Ammon's horn (tissue), 1 donor: ENCODE data around the gene GRID2IP.

Experiments
- DNase-seq: peaks from one replicate; pipeline ENCODE4 v3.0.0-alpha.2; 2016; ENCODE audit warnings: low spot score

Gene GRID2IP

DNA sequence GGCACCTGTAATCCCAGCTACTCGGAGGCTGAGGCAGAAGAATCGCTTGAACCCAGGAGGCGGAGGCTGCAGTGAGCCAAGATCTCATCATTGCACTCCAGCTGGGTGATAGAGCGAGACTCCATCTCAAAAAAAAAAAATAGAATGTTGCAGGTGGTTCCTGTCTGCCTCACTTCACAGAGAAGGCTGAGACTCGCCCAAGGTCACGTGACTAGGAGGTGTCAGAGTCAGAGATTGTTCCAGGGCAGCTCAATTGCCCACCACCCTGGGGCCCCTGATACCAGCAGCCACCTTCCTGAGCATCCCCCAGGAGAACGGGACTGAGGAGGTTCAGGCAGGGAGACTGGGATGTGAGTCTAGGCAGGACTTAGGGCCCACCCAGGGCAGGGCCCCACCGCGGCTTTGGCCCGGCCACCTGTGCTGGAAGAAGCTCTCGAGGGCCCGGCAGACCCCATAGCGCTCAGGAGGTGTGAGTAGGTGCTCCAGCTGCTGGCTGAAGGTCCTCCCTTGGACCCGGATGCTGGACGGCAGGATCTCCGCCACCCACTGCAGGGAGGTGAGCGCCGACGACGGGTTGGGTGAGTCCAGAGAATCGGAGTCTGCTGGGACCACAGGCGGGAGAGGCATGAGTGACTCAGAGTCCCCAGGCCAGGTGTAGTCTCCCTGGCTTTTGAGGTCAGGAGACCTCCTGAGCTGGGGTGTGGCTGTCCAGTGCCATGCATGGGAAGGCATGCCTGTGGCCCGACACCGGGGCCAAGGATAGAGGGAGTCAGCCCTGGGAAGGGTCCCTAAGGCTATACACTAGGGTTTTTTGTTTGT, 30.9 kb downstream of the GRID2IP start:
- no peak for DNase-seq

DNA sequence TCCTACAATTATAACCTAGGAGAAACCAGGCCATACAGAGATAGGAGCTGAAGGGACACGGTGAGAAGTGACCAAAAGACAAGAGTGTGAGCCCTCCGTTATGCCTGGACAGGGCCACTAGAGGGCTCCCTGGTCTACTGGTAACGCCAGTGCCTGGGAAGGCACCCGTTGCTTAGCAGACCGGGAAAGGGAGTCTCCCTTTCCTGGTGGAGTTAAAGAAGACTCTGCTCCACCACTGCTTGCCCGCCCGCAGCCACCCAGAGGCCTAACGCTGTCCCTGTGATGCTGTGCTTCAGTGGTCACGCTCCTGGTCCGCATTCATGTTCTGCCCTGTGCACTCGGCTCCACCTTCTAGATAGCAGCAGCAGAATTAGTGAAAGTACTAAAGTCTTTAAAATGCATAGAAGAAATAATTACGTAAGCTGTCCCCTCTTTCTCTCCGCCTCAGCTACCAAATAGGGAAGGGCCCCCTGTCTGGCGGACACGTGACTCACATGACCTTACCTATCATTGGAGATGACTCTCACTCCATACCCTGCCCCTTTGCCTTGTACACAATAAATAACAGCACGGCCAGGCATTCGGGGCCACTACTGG, 34.8 kb downstream of the GRID2IP start:
- DNase-seq, result peak; percentile 93

DNA sequence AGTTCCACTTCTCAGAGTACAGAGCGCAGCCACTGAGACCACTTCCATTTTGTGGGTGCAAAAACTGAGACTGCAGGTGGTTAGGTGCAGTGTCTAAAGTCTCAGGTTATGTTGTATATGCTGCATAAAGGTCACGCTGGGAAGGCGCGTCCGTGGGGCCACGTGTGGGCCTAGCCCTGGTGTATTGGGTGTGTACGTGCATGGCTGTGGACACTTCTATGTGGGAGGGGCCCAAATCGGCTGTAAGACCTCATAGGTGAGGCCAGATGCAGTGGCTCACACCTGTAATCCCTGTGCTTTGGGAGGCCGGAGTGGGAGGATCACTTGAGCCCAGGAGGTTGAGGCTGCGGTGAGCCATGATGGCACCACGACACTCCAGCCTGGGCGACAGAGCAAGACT, 37.7 kb downstream of the GRID2IP start:
- no peak for DNase-seq

DNA sequence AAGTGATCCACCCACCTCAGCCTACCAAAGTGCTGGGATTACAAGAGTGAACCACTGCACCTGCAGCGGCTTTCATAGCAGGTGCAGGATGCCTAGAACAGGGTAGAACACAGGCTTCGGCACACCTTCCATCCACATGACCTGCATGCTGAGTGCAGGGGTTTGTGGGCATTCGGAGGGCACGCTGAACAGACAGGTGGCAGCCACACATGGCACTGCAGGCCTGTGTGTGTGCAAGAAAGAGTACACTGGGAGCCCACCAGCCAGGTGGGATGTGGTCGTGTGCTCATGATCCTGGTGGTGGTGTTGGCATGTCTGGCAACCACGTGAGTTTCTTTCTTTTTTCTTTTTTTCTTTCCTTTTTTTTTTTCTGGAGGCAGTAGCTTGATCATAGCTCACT, 38.4 kb downstream of the GRID2IP start:
- DNase-seq, result no peak

DNA sequence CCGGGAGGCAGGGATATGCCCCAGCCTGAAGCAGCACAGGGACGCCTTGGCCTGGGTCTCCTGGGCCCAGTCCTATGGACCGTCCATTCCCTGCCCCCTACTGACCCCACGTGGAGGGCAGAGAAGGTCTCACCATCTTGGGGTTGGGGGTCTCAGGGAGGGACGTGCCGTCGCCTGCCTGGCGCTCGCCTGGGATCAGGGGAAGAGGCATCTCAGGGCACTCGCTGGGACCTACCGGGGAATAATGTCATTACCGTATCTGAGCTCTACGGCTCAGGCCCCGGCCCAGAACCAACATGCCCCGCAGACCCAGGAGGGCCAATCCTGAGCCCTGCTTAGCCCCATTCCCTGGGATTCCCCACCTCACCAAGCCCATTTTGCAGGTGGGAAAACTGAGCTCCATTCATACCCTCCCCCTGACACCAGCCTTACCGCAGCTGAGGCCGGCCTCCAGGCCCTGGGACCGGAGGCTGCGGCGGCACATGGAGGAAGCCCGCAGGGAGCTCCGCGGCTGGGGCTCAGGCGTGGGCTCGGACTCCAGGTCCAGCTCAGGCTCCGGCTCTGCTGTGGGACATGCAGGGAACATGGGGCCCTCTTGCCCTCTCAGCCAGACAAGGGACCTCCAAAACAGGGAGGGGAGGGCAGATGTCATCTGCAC, 40.7 kb downstream of the GRID2IP start:
- no peak for DNase-seq

DNA sequence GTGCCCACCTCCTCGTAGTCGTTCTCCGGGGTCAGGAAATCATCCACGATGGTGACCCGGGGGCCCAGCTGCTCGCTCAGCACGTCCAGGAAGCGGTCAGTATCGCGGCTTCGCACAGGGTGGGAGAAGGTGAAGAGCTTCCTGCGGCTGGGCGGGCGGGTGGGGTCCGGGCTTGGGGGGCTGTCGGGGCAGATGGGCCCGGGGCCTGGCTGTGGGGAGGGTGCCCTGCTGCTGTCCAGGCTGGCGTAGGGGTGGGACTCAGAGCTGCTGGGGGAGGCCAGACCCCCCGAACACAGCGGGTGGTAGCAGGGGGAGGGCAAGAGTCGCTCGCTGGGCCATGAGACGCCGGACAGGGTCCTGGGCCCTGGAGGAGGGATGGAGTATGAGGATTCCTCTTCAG, 42.3 kb downstream of the GRID2IP start:
- no peak for DNase-seq

DNA sequence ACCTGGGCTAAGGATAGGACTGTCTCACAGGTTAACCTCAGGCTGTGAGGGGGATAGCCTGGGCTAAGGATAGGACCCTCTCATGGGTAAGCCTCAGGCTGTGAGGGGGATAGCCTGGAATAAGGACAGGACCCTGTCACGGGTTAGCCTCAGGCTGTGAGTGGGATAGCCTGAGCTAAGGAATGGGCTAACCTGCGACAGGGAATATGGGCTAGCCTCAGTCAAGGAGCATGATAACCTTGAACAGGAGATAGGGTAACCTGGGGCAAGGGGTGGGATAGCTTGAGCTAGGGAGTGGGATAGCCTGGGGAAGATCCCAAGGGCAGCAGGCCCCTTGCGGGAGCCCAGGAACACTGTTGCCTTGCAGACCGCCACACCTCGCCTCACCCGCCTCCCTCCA, 42.7 kb downstream of the GRID2IP start:
- DNase-seq, result no peak

DNA sequence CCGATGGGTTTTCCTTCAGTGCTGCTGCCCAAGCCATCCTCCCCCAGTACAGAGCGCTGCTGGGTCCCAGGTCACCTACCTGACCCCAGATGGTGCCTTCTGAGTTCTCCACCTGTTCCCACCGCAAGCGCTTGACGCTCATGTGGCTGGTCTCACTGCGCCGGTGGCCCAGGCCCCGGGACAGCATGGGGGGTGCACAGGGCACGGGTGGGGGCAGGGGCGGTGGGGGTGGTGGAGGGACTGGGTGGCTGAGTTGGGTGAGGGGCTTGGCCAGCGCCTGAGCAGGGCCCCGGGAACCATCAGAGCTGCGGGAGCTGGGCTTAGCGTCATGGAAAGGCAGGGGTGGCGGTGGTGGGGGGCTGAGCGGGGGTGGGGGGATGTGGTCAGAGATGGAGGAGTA, 43.4 kb downstream of the GRID2IP start:
- no peak for DNase-seq

DNA sequence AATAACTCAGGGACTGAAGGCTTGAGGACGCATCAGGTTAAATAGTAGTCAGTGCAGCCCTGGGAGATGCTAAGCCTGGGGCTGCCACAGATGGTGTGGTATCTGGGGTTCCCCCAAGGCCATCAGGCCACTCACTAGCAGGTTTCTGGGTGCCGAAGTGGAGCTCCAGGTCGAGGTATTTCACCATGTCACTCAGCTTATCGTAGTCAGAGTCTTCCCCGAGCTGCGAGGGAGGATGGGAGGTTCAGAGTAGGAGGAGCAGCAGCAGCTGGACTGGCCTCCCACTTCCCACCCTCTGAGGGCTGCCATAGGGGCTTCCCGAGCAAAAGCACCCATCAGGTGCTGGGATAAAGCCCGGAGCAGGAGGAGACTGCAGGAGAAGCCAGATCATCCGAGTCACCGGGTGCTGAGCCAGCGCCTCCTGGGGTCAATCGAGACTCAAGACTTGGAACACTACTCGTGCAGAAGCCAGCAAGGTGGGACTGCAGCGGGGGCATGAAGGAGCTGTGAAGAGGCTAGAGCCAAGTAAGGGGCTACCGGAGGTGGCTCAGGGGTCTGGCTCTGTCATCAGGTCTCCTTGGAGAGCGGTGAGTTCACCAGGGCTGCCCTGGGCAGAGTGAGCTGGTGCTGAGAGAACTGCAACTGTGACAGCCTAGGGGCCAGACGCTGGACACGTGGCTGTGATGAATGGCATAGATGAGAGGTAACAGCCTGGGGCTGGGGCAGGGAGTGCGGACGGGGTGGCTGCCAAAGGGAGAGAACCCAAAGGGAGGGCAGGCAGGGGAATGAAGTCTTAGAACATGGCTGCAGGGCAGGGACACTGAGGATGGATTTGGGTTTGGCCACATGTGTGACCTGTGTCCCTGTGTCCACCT, 45.3 kb downstream of the GRID2IP start:
- no peak for DNase-seq

DNA sequence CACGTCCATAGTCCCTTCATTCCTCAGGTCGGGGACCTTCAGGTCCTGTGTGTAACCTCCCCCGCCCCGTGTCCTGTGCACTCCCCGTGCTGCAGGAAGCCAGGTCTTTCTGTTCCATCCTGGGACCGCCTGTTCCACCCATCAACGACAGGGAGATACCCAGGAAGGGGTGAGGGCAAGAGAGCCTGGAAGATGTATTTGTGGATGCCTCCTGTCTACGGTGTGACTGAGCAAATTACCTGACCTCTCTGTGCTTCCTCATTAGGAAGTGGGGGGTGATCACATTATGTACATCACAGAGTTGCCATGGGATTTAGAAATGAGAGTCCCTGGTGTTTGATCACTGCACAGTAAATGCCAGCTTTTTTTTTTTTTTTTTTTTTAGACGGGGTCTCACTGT, 46.3 kb downstream of the GRID2IP start:
- DNase-seq, result no peak

DNA sequence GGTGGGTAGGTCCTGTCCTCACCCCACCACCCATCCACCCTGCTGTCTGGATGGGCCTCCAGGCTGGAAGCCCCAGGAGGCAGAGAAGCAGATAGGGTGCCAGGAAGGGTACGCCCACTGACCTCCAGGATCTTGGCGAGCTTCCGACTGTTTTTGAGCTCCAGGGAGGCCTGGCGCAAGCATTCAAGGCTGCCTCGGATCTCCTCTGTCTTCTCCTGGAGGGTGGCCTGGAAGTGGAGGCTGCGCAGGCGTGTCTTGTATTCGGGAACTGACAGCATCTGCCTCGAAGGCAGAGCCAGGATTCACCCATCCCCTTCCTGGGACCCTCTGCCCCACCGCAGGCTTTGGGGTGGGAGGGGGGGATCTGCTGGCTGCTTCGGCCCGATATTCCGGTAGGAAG, 48.4 kb downstream of the GRID2IP start:
- DNase-seq, result no peak

DNA sequence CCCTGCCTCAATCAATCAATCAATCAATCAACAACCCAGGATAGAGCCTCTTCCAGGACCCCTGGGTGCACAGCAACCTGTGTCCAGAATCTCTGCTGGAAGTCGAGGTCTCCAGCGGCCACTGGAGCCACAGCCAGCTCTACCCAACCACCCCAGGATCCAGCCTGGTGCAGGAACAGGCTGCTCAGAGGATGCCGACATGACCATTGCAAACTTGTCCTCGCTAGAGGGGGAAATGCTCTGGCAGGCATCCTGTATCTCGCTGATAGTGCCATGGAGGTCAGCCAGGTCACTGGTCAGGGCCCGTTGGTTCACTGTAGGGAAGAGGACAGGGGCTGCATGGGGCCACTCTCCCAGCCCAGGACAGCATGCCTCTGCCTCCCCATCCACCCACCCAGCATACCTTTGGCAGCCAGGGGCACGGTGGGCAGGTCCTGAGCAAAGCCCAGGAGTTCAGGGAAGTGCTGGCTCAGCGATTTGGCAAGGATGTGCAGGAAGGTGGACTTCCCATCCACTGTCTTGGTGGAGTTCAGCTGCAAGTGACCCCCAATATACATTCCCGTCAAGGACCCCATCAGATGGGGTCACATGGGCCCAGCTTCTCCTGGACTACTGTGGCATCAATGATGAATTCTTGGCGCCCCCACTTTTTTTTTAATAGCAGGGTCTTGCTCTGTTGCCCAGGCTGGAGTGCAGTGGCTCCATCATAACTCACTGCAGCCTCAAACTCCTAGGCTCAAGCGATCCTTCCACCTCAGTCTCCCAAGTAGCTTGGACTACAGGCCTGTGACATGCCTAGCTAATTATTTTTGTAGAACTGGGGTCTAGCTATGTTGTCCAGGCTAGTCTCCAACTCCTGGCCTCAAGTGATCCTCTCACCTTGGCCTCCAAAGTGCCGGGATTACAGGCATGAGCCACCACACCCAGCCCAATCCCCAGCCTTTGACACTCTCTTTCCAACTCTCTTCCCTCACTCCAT, 49.4 kb downstream of the GRID2IP start:
- DNase-seq, result no peak

DNA sequence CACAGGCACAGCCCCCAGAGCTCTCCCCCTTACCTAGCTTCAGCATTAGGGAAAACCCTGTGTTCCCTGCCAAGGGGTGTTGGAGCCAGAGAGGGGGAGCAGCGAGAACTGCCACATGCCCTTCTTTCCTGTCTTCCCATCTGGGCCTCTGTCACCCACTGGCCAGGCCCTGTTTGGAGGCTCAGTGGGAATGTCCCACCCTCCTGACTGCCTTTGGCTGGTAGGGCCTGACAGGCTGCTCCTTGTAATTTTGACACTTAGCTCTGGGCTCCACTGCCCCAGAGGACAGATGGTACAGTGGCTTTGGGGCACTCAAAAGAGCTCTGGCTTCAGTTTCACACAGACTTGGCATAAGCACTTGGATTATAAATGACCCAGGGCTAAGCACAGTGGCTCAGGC, 50.6 kb downstream of the GRID2IP start:
- no peak for DNase-seq

DNA sequence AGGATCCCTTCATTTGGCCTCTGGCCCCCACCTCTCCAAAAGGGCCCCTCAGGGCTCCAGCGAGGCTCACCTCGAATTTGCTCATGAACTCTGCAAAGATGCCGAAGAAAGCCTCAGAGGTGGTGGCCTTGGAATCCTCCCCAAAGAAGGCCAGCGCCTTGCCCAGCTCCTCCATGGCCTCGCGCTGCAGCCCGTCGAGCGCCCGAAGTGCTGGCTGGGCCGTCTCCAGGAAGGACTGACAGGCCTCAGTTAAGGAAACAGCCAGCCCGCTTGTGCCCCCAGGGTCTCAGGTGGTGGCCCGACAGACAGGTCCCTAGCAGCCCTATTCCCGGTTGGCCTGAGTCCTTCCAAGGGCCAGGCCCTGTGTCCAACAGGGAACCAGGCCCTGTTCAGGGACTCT, 53.3 kb downstream of the GRID2IP start:
- no peak for DNase-seq

DNA sequence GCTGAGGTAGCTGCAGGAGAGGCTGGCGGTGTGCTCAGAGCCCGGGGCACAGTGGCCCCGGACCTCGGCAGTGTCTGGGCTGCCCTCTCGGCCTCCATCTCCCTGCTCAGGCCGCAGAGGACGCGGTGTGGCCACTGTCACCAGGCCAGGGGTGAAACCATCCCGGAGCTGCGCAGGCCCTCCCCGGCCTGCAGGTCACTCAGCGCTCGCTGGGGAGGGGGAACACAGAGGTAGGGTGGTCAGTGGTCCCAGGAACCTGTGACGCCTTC, 53.7 kb downstream of the GRID2IP start:
- no peak for DNase-seq

DNA sequence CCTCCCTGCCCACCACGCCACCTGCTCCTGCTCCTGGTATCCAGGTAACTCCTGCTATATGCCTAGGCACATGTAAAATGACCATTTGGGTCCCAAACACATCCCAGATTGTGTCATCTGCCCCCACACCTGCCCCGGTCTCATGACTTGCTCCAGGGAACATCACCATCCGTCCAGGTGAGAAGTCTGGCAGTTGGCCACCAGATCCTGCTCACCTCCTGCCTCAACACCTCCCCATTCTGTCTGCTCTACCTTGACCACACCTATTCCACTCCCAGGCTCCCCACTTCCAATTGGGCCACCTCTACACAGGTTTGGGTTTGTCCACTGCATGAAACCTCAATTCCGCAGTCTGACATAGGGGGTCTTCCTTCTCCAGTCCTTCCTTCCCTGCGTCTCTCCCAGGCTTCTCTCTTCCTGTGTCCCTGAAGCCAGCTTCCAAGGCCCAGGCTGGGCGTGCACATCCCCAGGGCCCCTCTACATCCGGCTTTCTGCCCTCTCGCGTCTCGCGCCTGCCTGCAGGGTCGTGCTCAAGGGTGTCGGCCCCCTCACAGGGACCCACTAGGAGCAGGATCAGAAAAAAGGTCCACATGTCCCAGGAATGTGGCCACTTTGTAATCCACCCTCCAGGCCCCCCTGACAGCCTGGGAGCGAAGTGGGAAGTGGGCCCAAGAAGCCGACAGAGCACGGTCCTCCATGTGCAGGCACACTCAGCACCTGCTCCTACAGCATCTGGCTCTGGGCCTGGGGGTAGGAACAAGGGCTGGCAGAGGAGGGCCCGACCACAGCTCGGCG, 54.2 kb downstream of the GRID2IP start:
- DNase-seq, result no peak

DNA sequence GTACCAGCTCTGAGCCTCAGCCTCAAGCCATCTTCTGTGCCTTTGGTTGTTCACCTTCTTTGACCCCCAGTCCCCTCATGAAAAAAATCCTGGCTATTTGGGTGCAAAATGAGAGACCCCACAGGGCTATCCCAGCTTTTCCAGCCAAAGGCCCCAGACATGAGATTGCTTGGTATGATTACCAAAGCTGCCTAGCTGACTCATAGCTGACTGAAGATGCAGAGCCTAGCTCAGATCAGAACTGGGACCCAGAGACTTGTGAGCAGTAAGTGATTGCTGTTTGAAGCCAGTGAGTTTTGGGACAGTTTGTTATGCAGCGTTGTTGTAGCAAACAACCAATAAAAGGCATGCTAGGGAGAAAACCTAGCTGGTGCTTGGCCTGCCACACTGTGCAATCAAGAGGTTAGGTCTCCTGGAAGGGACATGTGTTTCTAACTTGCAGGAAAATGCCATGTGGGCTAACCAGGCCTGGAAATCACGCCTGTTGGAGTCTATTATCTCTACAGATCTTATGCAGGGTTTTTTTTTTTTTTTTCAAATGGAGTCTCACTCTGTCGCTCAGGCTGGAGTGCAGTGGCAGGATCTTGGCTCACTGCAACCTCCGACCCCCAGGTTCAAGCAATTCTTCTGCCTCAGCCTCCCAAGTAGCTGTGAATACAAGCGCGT, 55.5 kb downstream of the GRID2IP start:
- DNase-seq, result no peak

DNA sequence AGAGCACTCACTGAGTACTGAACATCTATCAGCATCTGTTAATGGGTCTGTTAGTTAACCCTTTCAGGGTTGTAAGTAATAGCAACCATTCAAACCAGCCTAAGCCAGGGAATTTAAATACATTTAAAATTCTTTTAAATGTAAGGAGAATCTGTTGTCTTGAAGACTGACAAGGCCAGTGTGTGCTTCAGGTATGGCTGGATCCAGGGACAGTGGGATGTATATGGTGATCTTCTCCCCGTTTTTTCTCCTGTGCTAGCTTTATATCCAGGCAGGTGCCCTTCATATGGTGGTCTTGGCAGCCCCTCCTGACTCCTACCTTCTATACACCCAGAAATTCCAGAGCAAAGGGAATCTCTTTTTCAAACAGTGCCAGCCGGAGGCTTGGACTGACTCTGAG, 56.9 kb downstream of the GRID2IP start:
- DNase-seq, result no peak

DNA sequence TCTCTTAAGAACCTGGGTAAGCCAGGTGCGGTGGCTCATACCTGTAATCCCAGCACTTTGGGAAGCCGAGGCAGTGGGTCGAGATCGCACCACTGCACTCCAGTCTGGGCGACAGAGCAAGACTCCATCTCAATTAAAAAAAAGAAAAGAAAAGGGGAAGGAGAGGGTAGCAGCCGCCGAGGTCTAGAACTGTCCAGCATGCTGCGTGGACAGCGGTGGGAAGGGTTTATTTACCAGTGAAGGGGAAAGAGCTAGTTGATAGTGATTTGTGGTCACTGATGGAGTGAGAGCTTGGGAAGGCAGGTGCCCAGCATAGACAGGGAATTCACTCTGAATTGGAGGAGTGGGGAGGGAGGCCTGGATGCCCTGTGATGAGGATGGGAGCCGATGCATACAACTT, 60.1 kb downstream of the GRID2IP start:
- no peak for DNase-seq

DNA sequence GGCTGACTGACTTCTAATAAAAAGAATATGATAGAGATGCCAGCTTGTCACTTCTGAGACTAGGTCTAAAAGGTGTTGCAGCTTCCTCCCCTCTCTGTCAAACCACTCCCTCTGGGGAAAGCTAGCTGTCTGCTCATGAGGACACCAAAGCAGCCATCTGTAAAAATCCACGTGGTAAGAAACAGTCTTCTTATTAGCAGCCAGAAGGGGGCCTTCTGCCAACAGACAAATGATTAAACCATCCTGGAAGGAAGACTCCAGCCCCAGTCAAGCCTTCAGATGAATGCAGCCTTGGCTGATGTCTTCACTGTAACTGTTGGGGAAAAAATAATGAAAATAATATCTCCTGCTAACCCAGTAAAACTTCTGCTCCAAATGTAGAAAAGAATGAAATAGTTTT, 61.6 kb downstream of the GRID2IP start:
- DNase-seq, result no peak
